H1 (cell line): Measurements from ENCODE around the gene CYP1B1. TPM values are rescaled to one million over a fixed set of nuclear protein-coding genes. Genes with fewer than 3 reads are reported as not detected.

Source experiments
- CTCF ChIA-PET: fragments of 300-600 bp; sonication (Branson Sonifier 250); formaldehyde crosslinking; loops from one replicate; lab custom pipeline; 2021; ENCODE audit not compliant: partially characterized antibody; lab: Charles Lee
- POLR2A ChIA-PET: fragments of 300-600 bp; sonication (Branson Sonifier 250); formaldehyde crosslinking; loops from one replicate; lab custom pipeline; 2021; ENCODE audit warnings: inconsistent platforms; ENCODE audit not compliant: partially characterized antibody; lab: Charles Lee
- DNase-seq, 2 experiments: peaks; one replicate each; pipeline versions ENCODE4 v3.0.0 to v3.0.0-alpha.2; 2010 to 2022; ENCODE audit warnings: low spot score in 2 of 2, low read depth in 1 of 2, mixed read lengths in 1 of 2
- FAIRE-seq: peaks from 2 replicates; lab custom pipeline; 2011; peaks lifted over from hg19 to GRCh38; lab: Jason Lieb, UNC
- H2AFZ ChIP-seq: 2 replicates; pipeline ENCODE4 v1.8.1; 2012; ENCODE audit warnings: low read length, inconsistent platforms
- H2AK5ac ChIP-seq: 2 replicates; pipeline ENCODE4 v1.6.1; 2013; ENCODE audit warnings: low read depth, low read length
- H2BK120ac ChIP-seq: replicated peaks from 2 replicates; pipeline ENCODE3; 2013; ENCODE audit warnings: low read depth, low read length, inconsistent platforms
- H2BK12ac ChIP-seq: 2 replicates; pipeline ENCODE4 v1.6.1; 2013; ENCODE audit warnings: low read depth, low read length
- H2BK15ac ChIP-seq: 2 replicates; pipeline ENCODE4 v1.6.1; 2013; ENCODE audit warnings: low read length
- H2BK20ac ChIP-seq: 2 replicates; pipeline ENCODE4 v1.6.1; 2013; ENCODE audit warnings: low read length
- H2BK5ac ChIP-seq: 2 replicates; pipeline ENCODE4 v1.6.1; 2013; ENCODE audit warnings: low read depth, low read length
- H3K14ac ChIP-seq: 2 replicates; pipeline ENCODE4 v1.6.1; 2013; ENCODE audit warnings: inconsistent platforms; ENCODE audit not compliant: insufficient read length
- H3K18ac ChIP-seq: 2 replicates; pipeline ENCODE4 v1.6.1; 2013; ENCODE audit warnings: low read length; ENCODE audit errors: extremely low read depth
- H3K23ac ChIP-seq: 2 replicates; pipeline ENCODE4 v1.6.1; 2013; ENCODE audit warnings: inconsistent platforms; ENCODE audit not compliant: insufficient read length
- H3K23me2 ChIP-seq: 2 replicates; pipeline ENCODE4 v1.6.1; 2013; ENCODE audit warnings: low read depth, low read length
- H3K27ac ChIP-seq: 2 replicates; pipeline ENCODE4 v1.6.1; 2011; ENCODE audit warnings: low read depth, low read length, inconsistent platforms
- H3K27me3 ChIP-seq, 4 experiments: replicated peaks in 1 of 4; 1 replicate in 1 of 4; 2 replicates in 3 of 4; pipeline versions ENCODE4 v1.6.1 to v1.8.1; 2011 to 2013; ENCODE audit warnings: low read length in 3 of 4, mild to moderate bottlenecking in 3 of 4, inconsistent platforms in 2 of 4, mixed read lengths in 2 of 4, moderate library complexity in 1 of 4; ENCODE audit not compliant: control insufficient read depth in 3 of 4, insufficient read depth in 3 of 4; ENCODE audit errors: extremely low read depth in 1 of 4
- H3K36me3 ChIP-seq, 4 experiments: 2 replicates each; pipeline versions ENCODE4 v1.6.1 to v1.8.1; 2011 to 2013; ENCODE audit warnings: mild to moderate bottlenecking in 4 of 4, low read length in 3 of 4, moderate library complexity in 2 of 4, control low read depth in 1 of 4, inconsistent platforms in 1 of 4; ENCODE audit not compliant: insufficient read depth in 4 of 4, control insufficient read depth in 2 of 4
- H3K4ac ChIP-seq: replicated peaks from 2 replicates; pipeline ENCODE3; 2013; ENCODE audit warnings: low read length, low read depth, mixed read lengths, inconsistent platforms; ENCODE audit not compliant: insufficient read length
- H3K4me1 ChIP-seq, 4 experiments: replicated peaks in 1 of 4; 1 replicate in 1 of 4; 2 replicates in 3 of 4; pipeline versions ENCODE4 v1.6.1 to v1.8.1; 2011 to 2013; ENCODE audit warnings: low read length in 3 of 4, inconsistent platforms in 2 of 4, mixed read lengths in 1 of 4; ENCODE audit not compliant: insufficient read depth in 4 of 4, control insufficient read depth in 3 of 4
- H3K4me2 ChIP-seq, 2 experiments: 2 replicates each; pipeline versions ENCODE4 v1.6.1 to v1.8.1; 2011 to 2013; ENCODE audit warnings: low read depth in 2 of 2, low read length in 2 of 2, control low read depth in 1 of 2, inconsistent platforms in 1 of 2, mild to moderate bottlenecking in 1 of 2; ENCODE audit not compliant: insufficient read depth in 1 of 2
- H3K4me3 ChIP-seq, 4 experiments: fragments of 200-600, 300-600 bp in 1 of 4; sonication (generic), shearing (Covaris generic), sonication (Bioruptor Twin) in 1 of 4; 2 replicates each; pipeline versions ENCODE4 v1.5.1 to v1.8.1; 2011 to 2016; ENCODE audit warnings: low read length in 4 of 4, low read depth in 3 of 4, control low read depth in 2 of 4, inconsistent platforms in 2 of 4, mild to moderate bottlenecking in 2 of 4, mixed read lengths in 1 of 4, moderate library complexity in 1 of 4; ENCODE audit not compliant: insufficient read depth in 2 of 4; ENCODE audit errors: extremely low read depth in 1 of 4
- H3K56ac ChIP-seq: replicated peaks from 2 replicates; pipeline ENCODE3; 2013; ENCODE audit warnings: low read depth, mild to moderate bottlenecking, mixed read lengths, low read length, inconsistent platforms; ENCODE audit not compliant: insufficient read length
- H3K79me1 ChIP-seq: 2 replicates; pipeline ENCODE4 v1.6.1; 2013; ENCODE audit warnings: low read depth, low read length, control low read depth
- H3K79me2 ChIP-seq, 2 experiments: 2 replicates each; pipeline versions ENCODE4 v1.6.1 to v1.8.1; 2012 to 2013; ENCODE audit warnings: low read length in 2 of 2, mild to moderate bottlenecking in 2 of 2, inconsistent platforms in 1 of 2; ENCODE audit not compliant: insufficient read depth in 2 of 2, control insufficient read depth in 1 of 2
- H3K9ac ChIP-seq, 4 experiments: replicated peaks in 1 of 4; 1 replicate in 1 of 4; 2 replicates in 3 of 4; pipeline versions ENCODE4 v1.6.1 to v1.8.1; 2011 to 2013; ENCODE audit warnings: low read depth in 3 of 4, low read length in 3 of 4, control low read depth in 2 of 4, mild to moderate bottlenecking in 2 of 4, moderate library complexity in 2 of 4, inconsistent platforms in 1 of 4; ENCODE audit errors: extremely low read depth in 1 of 4
- H3K9me3 ChIP-seq, 2 experiments: 2 replicates each; pipeline versions ENCODE4 v1.6.1 to v1.8.1; 2012 to 2013; ENCODE audit warnings: mild to moderate bottlenecking in 2 of 2, moderate library complexity in 2 of 2, control low read depth in 1 of 2, inconsistent platforms in 1 of 2, low read depth in 1 of 2, low read length in 1 of 2, mixed read lengths in 1 of 2; ENCODE audit not compliant: insufficient read depth in 2 of 2
- H4K20me1 ChIP-seq, 2 experiments: replicated peaks in 1 of 2; 2 replicates each; pipeline versions ENCODE3 to v1.8.1; 2011 to 2013; ENCODE audit warnings: inconsistent platforms in 2 of 2, low read length in 2 of 2, mild to moderate bottlenecking in 1 of 2; ENCODE audit not compliant: insufficient read depth in 2 of 2, control insufficient read depth in 1 of 2
- H4K5ac ChIP-seq: 2 replicates; pipeline ENCODE4 v1.6.1; 2013; ENCODE audit warnings: low read length, low read depth, mixed read lengths, inconsistent platforms; ENCODE audit not compliant: insufficient read length
- H4K8ac ChIP-seq: 2 replicates; pipeline ENCODE4 v1.8.0; 2013; ENCODE audit warnings: mild to moderate bottlenecking, moderate library complexity, low read length, inconsistent platforms; ENCODE audit not compliant: insufficient read depth; ENCODE audit errors: extremely low read depth
- H4K91ac ChIP-seq: replicated peaks from 2 replicates; pipeline ENCODE3; 2013; ENCODE audit warnings: low read length, mixed read lengths, inconsistent platforms; ENCODE audit not compliant: insufficient read length
- CBX5 ChIP-seq: fragments of 300-800, 300-1000 bp; sonication (generic); IDR thresholded peaks from 2 replicates; pipeline ENCODE4 v1.7.1; 2016; ENCODE audit warnings: antibody characterized with exemption, low read length, low read depth
- HDAC2 ChIP-seq, 2 experiments: fragments of 300-600 bp in 1 of 2; sonication (generic) in 1 of 2; IDR thresholded peaks; 2 replicates each; pipeline ENCODE4 v1.6.1; 2011 to 2012; ENCODE audit warnings: low read depth in 2 of 2, low read length in 2 of 2, mild to moderate bottlenecking in 2 of 2, moderate library complexity in 2 of 2, borderline replicate concordance in 1 of 2, inconsistent platforms in 1 of 2
- HDAC6 ChIP-seq: IDR thresholded peaks from one replicate; pipeline ENCODE4 v1.7.1; 2012; ENCODE audit warnings: low read depth, mild to moderate bottlenecking, inconsistent platforms, low read length, moderate library complexity
- KDM5A ChIP-seq: fragments of 200-600 bp; IDR thresholded peaks from 2 replicates; pipeline ENCODE4 v1.7.1; 2012; ENCODE audit warnings: mild to moderate bottlenecking, low read length, inconsistent platforms, mixed read lengths
- PHF8 ChIP-seq: fragments of 200-600 bp; sonication (generic); conservative IDR thresholded peaks from 2 replicates; pipeline ENCODE4 v1.7.1; 2012; ENCODE audit warnings: low read depth, mild to moderate bottlenecking, inconsistent platforms, low read length, moderate library complexity
- POLR2AphosphoS5 ChIP-seq: IDR thresholded peaks from 2 replicates; pipeline ENCODE4 v1.6.1; 2011; ENCODE audit warnings: low read depth, low read length
- RAD21 ChIP-seq, 2 experiments: IDR thresholded peaks in 1 of 2; conservative IDR thresholded peaks in 1 of 2; 2 replicates each; pipeline ENCODE4 v1.6.1; 2011; ENCODE audit warnings: low read depth in 2 of 2, low read length in 2 of 2, improper control_type of control experiment in 1 of 2, inconsistent platforms in 1 of 2, mild to moderate bottlenecking in 1 of 2, moderate library complexity in 1 of 2
- SUZ12 ChIP-seq: fragments of 200-600 bp; sonication (generic); IDR thresholded peaks from 2 replicates; pipeline ENCODE4 v1.6.1; 2012; ENCODE audit warnings: mild to moderate bottlenecking, inconsistent platforms, low read length, moderate library complexity, mixed read lengths
- TCF12 ChIP-seq: IDR thresholded peaks from 2 replicates; pipeline ENCODE4 v1.6.1; 2011; ENCODE audit warnings: low read depth, mild to moderate bottlenecking, low read length
- YY1 ChIP-seq: IDR thresholded peaks from 2 replicates; pipeline ENCODE4 v1.6.1; 2011; ENCODE audit warnings: low read depth, mild to moderate bottlenecking, low read length
- WGBS, 2 experiments: shearing (Covaris generic) in 1 of 2; methylation state at CpG; one replicate each; pipeline versions ENCODE4 v1.1.6 to v1.1.7; 2013 to 2015; ENCODE audit warnings: low lambda C conversion rate in 2 of 2, mixed read lengths in 2 of 2, inconsistent platforms in 1 of 2, low coverage in 1 of 2, missing lambda C conversion rate in 1 of 2; ENCODE audit not compliant: insufficient replicate concordance in 2 of 2, insufficient coverage in 1 of 2, insufficient read length in 1 of 2; ENCODE audit errors: extremely low coverage in 1 of 2, missing lambda C conversion rate in 1 of 2; 5-methylcytosine and 5-hydroxymethylcytosine counted together
- polyA plus RNA-seq, 7 experiments: library from polyadenylated mRNA; depleted of rRNA in 3 of 7; stranded (reverse) in 5 of 7; unstranded in 2 of 7; fragments of >200 nt in 5 of 7; fragments of 200-250 nt in 2 of 7; gene quantifications; 1 replicate in 5 of 7; 2 replicates in 1 of 7; 4 replicates in 1 of 7; pipeline versions ENCODE4 v1.2.1 to v1.2.3, GENCODE V29; 2011 to 2013; ENCODE audit warnings: missing spikeins in 2 of 7, mixed read lengths in 2 of 7
- total RNA-seq: library from RNA; stranded (reverse); fragmentation: NEBNext Ultra II Directional; extraction: Animal tissue kit (Norgen Biotek cat#: 25700); gene quantifications from 2 replicates; pipeline ENCODE4 v1.2.1, GENCODE V29; 2021
- TF ChIP-seq, protein P1 (sequence below), 3 experiments: IDR thresholded peaks; 1 replicate in 2 of 3; 2 replicates in 1 of 3; pipeline versions ENCODE4 v1.5.1 to v1.6.1; 2011; ENCODE audit warnings: low read length in 3 of 3, mild to moderate bottlenecking in 3 of 3, inconsistent platforms in 2 of 3, low read depth in 1 of 3, moderate library complexity in 1 of 3; ENCODE audit not compliant: insufficient read depth in 1 of 3; ENCODE audit errors: control extremely low read depth in 1 of 3

The CYP1B1 gene
- total and polyA plus RNA-seq, 2 of the 8 experiments (the other 6 are each of a cell fraction or from before 2014, with no cell fraction given): 1.3 to 5.7 TPM

GRCh38 chr2:38122344-38122743 lies 46.4 kb upstream of the CYP1B1 start:
- H4K5ac ChIP-seq: no peak overlapping the region
- no peak overlapping the region for H3K56ac ChIP-seq
- no peak overlapping the region for H4K91ac ChIP-seq
- no peak overlapping the region for H3K23ac ChIP-seq
- H2BK15ac ChIP-seq: no peak overlapping the region
- H2AK5ac ChIP-seq: no peak overlapping the region
- peaks cover 9 to 12% of the 10 kb centered on the region in 2 experiments for H3K9me3 ChIP-seq
- no peak overlapping the region for H3K14ac ChIP-seq
- no peak overlapping the region for H2BK5ac ChIP-seq
- no peak overlapping the region for H3K27ac ChIP-seq
- FAIRE-seq (no peak), DNase-seq (no peak)
- no peaks in the 10 kb centered on the region for H3K4me1 ChIP-seq
- WGBS, 2 experiments: 92% methylated on average over 7 of the region's 7 CpGs; no CpG with 5 or more reads in 1 of the 2 experiments
- H3K23me2 ChIP-seq: no peaks in the 10 kb centered on the region
- POLR2A ChIA-PET: no interaction called here
- CTCF ChIA-PET: interaction anchor here (1.0 to 2.1 kb wide), 3 partner anchors 8 to 140 kb away, joined by 3 to 12 read pairs (median 5); partner anchors contain the start of gene CYP1B1
- H3K79me1 ChIP-seq: no peaks in the 10 kb centered on the region
- H4K20me1 ChIP-seq: no peaks in the 10 kb centered on the region
- no peak overlapping the region for H3K18ac ChIP-seq
- no peak overlapping the region for H4K8ac ChIP-seq
- no peak overlapping the region for H2AFZ ChIP-seq
- H3K79me2 ChIP-seq: no peaks in the 10 kb centered on the region
- no peak overlapping the region for H3K9ac ChIP-seq
- no peak overlapping the region for H3K4me3 ChIP-seq
- peaks cover 0 to 4% (median 0%) of the 10 kb centered on the region in 4 experiments; a peak in 1 of 8 replicates for H3K36me3 ChIP-seq
- H3K27me3 ChIP-seq: no peaks in the 10 kb centered on the region; a peak in 1 of 7 replicates
- H3K4ac ChIP-seq: no peak overlapping the region
- no peak overlapping the region for H2BK20ac ChIP-seq
- no peak overlapping the region for H2BK12ac ChIP-seq
- no peak overlapping the region for H3K4me2 ChIP-seq
- no peak overlapping the region for H2BK120ac ChIP-seq
- no peak for TF ChIP-seq YY1
- TF ChIP-seq KDM5A: no peak
- TF ChIP-seq HDAC2 (IDR thresholded peaks at IDR 0.05; ENCODE audit: borderline replicate concordance in 1 of 2, low read depth in 2 of 2, low read length in 2 of 2): no peak
- no peak for TF ChIP-seq HDAC6
- no peak for TF ChIP-seq PHF8
- no peak for TF ChIP-seq SUZ12
- TF ChIP-seq CBX5: no peak
- no peak for TF ChIP-seq RAD21 (IDR thresholded peaks at IDR 0.05 in 1 of 2, conservative IDR thresholded peaks at IDR 0.05 in 1 of 2; ENCODE audit: low read depth in 2 of 2, low read length in 2 of 2)
- TF ChIP-seq TCF12: no peak
- TF ChIP-seq, protein P1, sequence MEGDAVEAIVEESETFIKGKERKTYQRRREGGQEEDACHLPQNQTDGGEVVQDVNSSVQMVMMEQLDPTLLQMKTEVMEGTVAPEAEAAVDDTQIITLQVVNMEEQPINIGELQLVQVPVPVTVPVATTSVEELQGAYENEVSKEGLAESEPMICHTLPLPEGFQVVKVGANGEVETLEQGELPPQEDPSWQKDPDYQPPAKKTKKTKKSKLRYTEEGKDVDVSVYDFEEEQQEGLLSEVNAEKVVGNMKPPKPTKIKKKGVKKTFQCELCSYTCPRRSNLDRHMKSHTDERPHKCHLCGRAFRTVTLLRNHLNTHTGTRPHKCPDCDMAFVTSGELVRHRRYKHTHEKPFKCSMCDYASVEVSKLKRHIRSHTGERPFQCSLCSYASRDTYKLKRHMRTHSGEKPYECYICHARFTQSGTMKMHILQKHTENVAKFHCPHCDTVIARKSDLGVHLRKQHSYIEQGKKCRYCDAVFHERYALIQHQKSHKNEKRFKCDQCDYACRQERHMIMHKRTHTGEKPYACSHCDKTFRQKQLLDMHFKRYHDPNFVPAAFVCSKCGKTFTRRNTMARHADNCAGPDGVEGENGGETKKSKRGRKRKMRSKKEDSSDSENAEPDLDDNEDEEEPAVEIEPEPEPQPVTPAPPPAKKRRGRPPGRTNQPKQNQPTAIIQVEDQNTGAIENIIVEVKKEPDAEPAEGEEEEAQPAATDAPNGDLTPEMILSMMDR (IDR thresholded peaks at IDR 0.05; ENCODE audit: control extremely low read depth in 1 of 3, insufficient read depth in 1 of 3, low read depth in 1 of 3, low read length in 3 of 3): no peak
- TF ChIP-seq POLR2AphosphoS5: no peak
